ENCODE measurements around the gene PPP6R1. TPM values are rescaled to one million over a fixed set of nuclear protein-coding genes. Genes with fewer than 3 reads are reported as not detected.

PPP6R1 gene
- total RNA-seq, 1 experiment from 2014 or later: 134 TPM

GRCh38 chr19:55278391-55279135, 19.7 kb upstream of the PPP6R1 start:
- peaks cover 66% of the 10 kb centered on the region for H3K4me1 ChIP-seq (ENCODE audit: low read length)
- H3K4me2 ChIP-seq (ENCODE audit: low read depth, low read length, poor library complexity, severe bottlenecking): peak overlapping the region; percentile 95

GRCh38 chr19:55277494-55277893, 18.7 kb upstream of the PPP6R1 start:
- H3K79me2 ChIP-seq (ENCODE audit: low read length): peaks cover 35% of the 10 kb centered on the region

More at GRCh38 chr19:55278391-55279135, 19.7 kb upstream of the PPP6R1 start:
- peaks cover 35% of the 10 kb centered on the region for H3K79me2 ChIP-seq (ENCODE audit: low read length)
- no peak overlapping the region for H2AFZ ChIP-seq (ENCODE audit: low read length)
- H4K20me1 ChIP-seq (ENCODE audit: insufficient read depth, low read depth, low read length): no peaks in the 10 kb centered on the region
- H3K27me3 ChIP-seq (ENCODE audit: low read length): no peaks in the 10 kb centered on the region
- H3K27ac ChIP-seq (ENCODE audit: low read length): peak overlapping the region; percentile 95
- H3K36me3 ChIP-seq (ENCODE audit: insufficient read depth, low read length): peaks cover 13% of the 10 kb centered on the region; the same call in 1 of the 2 replicates
- no peak for DNase-seq
- H3K9ac ChIP-seq (ENCODE audit: low read length): peak overlapping the region; percentile 80
- H3K9me2 ChIP-seq (replicated peaks; ENCODE audit: insufficient read depth, low read length): no peaks in the 10 kb centered on the region
- H3K4me3 ChIP-seq (ENCODE audit: low read length): peak overlapping the region; percentile 72
- no peaks in the 10 kb centered on the region for H3K9me3 ChIP-seq (ENCODE audit: low read length)

GRCh38 chr19:55276720-55277430, 18.1 kb upstream of the PPP6R1 start:
- H3K4me2 ChIP-seq (ENCODE audit: low read depth, low read length, poor library complexity, severe bottlenecking): peak overlapping the region; percentile 95
- H3K4me1 ChIP-seq (ENCODE audit: low read length): peaks cover 63% of the 10 kb centered on the region
- peaks cover 35% of the 10 kb centered on the region for H3K79me2 ChIP-seq (ENCODE audit: low read length)
- DNase-seq: peak; percentile 84
- peaks cover 18% of the 10 kb centered on the region; the same call in 1 of the 2 replicates for H3K36me3 ChIP-seq (ENCODE audit: insufficient read depth, low read length)
- H2AFZ ChIP-seq (ENCODE audit: low read length): no peak overlapping the region
- H3K4me3 ChIP-seq (ENCODE audit: low read length): peak overlapping the region; percentile 61
- H4K20me1 ChIP-seq (ENCODE audit: insufficient read depth, low read depth, low read length): no peaks in the 10 kb centered on the region
- H3K27me3 ChIP-seq (ENCODE audit: low read length): no peaks in the 10 kb centered on the region
- peak overlapping the region; percentile 80 for H3K9ac ChIP-seq (ENCODE audit: low read length)
- H3K9me3 ChIP-seq (ENCODE audit: low read length): no peaks in the 10 kb centered on the region
- peak overlapping the region; percentile 95 for H3K27ac ChIP-seq (ENCODE audit: low read length)
- no peaks in the 10 kb centered on the region for H3K9me2 ChIP-seq (replicated peaks; ENCODE audit: insufficient read depth, low read length)

More at GRCh38 chr19:55277494-55277893, 18.7 kb upstream of the PPP6R1 start:
- Histone ChIP-seq H3K4me2 (ENCODE audit: low read depth, low read length, poor library complexity, severe bottlenecking) (peak overlapping the region; percentile 95), H3K27ac (ENCODE audit: low read length) (peak overlapping the region; percentile 95), H3K9me3 (ENCODE audit: low read length) (no peaks in the 10 kb centered on the region), H2AFZ (ENCODE audit: low read length) (no peak overlapping the region), H3K9me2 (replicated peaks; ENCODE audit: insufficient read depth, low read length) (no peaks in the 10 kb centered on the region), H3K9ac (ENCODE audit: low read length) (peak overlapping the region; percentile 80), H3K4me1 (ENCODE audit: low read length) (peaks cover 63% of the 10 kb centered on the region), H3K36me3 (ENCODE audit: insufficient read depth, low read length) (peaks cover 15% of the 10 kb centered on the region; the same call in 1 of the 2 replicates), H3K4me3 (ENCODE audit: low read length) (peak overlapping the region; percentile 61), H4K20me1 (ENCODE audit: insufficient read depth, low read depth, low read length) (no peaks in the 10 kb centered on the region), H3K27me3 (ENCODE audit: low read length) (no peaks in the 10 kb centered on the region)
- DNase-seq: no peak

GRCh38 chr19:55275851-55276719, 17.3 kb upstream of the PPP6R1 start:
- Histone ChIP-seq H3K4me1 (ENCODE audit: low read length) (peaks cover 57% of the 10 kb centered on the region), H3K9me3 (ENCODE audit: low read length) (no peaks in the 10 kb centered on the region), H3K27me3 (ENCODE audit: low read length) (no peaks in the 10 kb centered on the region), H3K4me3 (ENCODE audit: low read length) (peak overlapping the region; percentile 61), H4K20me1 (ENCODE audit: insufficient read depth, low read depth, low read length) (no peaks in the 10 kb centered on the region), H3K9ac (ENCODE audit: low read length) (peak overlapping the region; percentile 80), H3K79me2 (ENCODE audit: low read length) (peaks cover 35% of the 10 kb centered on the region), H2AFZ (ENCODE audit: low read length) (no peak overlapping the region), H3K27ac (ENCODE audit: low read length) (peak overlapping the region; percentile 95), H3K4me2 (ENCODE audit: low read depth, low read length, poor library complexity, severe bottlenecking) (peak overlapping the region; percentile 95), H3K36me3 (ENCODE audit: insufficient read depth, low read length) (peaks cover 19% of the 10 kb centered on the region), H3K9me2 (replicated peaks; ENCODE audit: insufficient read depth, low read length) (no peaks in the 10 kb centered on the region)
- DNase-seq: peak; percentile 95

- no peaks in the 10 kb centered on the region for H4K20me1 ChIP-seq (ENCODE audit: insufficient read depth, low read depth, low read length)
- H3K4me1 ChIP-seq (ENCODE audit: low read length): peaks cover 47% of the 10 kb centered on the region
- H3K4me3 ChIP-seq (ENCODE audit: low read length): no peak overlapping the region
- DNase-seq: no peak
- H3K9ac ChIP-seq (ENCODE audit: low read length): no peak overlapping the region
- H3K9me2 ChIP-seq (replicated peaks; ENCODE audit: insufficient read depth, low read length): no peaks in the 10 kb centered on the region
- H3K36me3 ChIP-seq (ENCODE audit: insufficient read depth, low read length): peaks cover 25% of the 10 kb centered on the region
- H3K27ac ChIP-seq (ENCODE audit: low read length): peak overlapping the region; percentile 95; the same call in 1 of the 2 replicates
- H3K27me3 ChIP-seq (ENCODE audit: low read length): no peaks in the 10 kb centered on the region
- H3K79me2 ChIP-seq (ENCODE audit: low read length): peaks cover 30% of the 10 kb centered on the region
- H2AFZ ChIP-seq (ENCODE audit: low read length): no peak overlapping the region
- no peaks in the 10 kb centered on the region for H3K9me3 ChIP-seq (ENCODE audit: low read length)
- H3K4me2 ChIP-seq (ENCODE audit: low read depth, low read length, poor library complexity, severe bottlenecking): no peak overlapping the region
Measured at GRCh38 chr19:55273978-55274707, 15.3 kb upstream of the PPP6R1 start.

GRCh38 chr19:55272142-55272541, 13.3 kb upstream of the PPP6R1 start:
- no peak overlapping the region for H3K4me3 ChIP-seq (ENCODE audit: low read length)
- peaks cover 27% of the 10 kb centered on the region for H3K4me1 ChIP-seq (ENCODE audit: low read length)
- peaks cover 20% of the 10 kb centered on the region for H3K79me2 ChIP-seq (ENCODE audit: low read length)
- no peak for DNase-seq
- no peak overlapping the region for H3K4me2 ChIP-seq (ENCODE audit: low read depth, low read length, poor library complexity, severe bottlenecking)
- peaks cover 41% of the 10 kb centered on the region for H3K36me3 ChIP-seq (ENCODE audit: insufficient read depth, low read length)
- H3K27me3 ChIP-seq (ENCODE audit: low read length): no peaks in the 10 kb centered on the region
- no peak overlapping the region for H2AFZ ChIP-seq (ENCODE audit: low read length)
- no peaks in the 10 kb centered on the region for H3K9me2 ChIP-seq (replicated peaks; ENCODE audit: insufficient read depth, low read length)
- no peaks in the 10 kb centered on the region for H4K20me1 ChIP-seq (ENCODE audit: insufficient read depth, low read depth, low read length)
- H3K27ac ChIP-seq (ENCODE audit: low read length): no peak overlapping the region
- peaks cover 6% of the 10 kb centered on the region for H3K9me3 ChIP-seq (ENCODE audit: low read length)
- H3K9ac ChIP-seq (ENCODE audit: low read length): no peak overlapping the region

GRCh38 chr19:55270172-55270942, 11.5 kb upstream of the PPP6R1 start:
- Histone ChIP-seq H3K79me2 (ENCODE audit: low read length) (peaks cover 28% of the 10 kb centered on the region), H3K9ac (ENCODE audit: low read length) (no peak overlapping the region), H4K20me1 (ENCODE audit: insufficient read depth, low read depth, low read length) (no peaks in the 10 kb centered on the region), H3K9me2 (replicated peaks; ENCODE audit: insufficient read depth, low read length) (no peaks in the 10 kb centered on the region), H3K4me1 (ENCODE audit: low read length) (peaks cover 10% of the 10 kb centered on the region), H3K4me2 (ENCODE audit: low read depth, low read length, poor library complexity, severe bottlenecking) (no peak overlapping the region), H3K27ac (ENCODE audit: low read length) (no peak overlapping the region), H2AFZ (ENCODE audit: low read length) (no peak overlapping the region), H3K36me3 (ENCODE audit: insufficient read depth, low read length) (peaks cover 41% of the 10 kb centered on the region), H3K27me3 (ENCODE audit: low read length) (no peaks in the 10 kb centered on the region), H3K4me3 (ENCODE audit: low read length) (no peak overlapping the region), H3K9me3 (ENCODE audit: low read length) (peaks cover 12% of the 10 kb centered on the region)
- DNase-seq: no peak
